KOPT-K1 (cell line): ENCODE measurements around the gene NDUFA13.

ENCODE experiments used
- H3K27ac ChIP-seq: fragments of 200-600 bp; sonication (generic); 2 replicates; pipeline ENCODE4 v1.5.1; 2016; ENCODE audit warnings: antibody characterized with exemption, mild to moderate bottlenecking, low read depth, low read length; ENCODE audit not compliant: poor library complexity, severe bottlenecking
- H3K36me3 ChIP-seq: fragments of 200-600 bp; sonication (generic); 2 replicates; pipeline ENCODE4 v1.5.1; 2017; ENCODE audit warnings: antibody characterized with exemption, mild to moderate bottlenecking, low read length, moderate library complexity; ENCODE audit not compliant: insufficient read depth
- H3K9me3 ChIP-seq: fragments of 200-600 bp; sonication (generic); 2 replicates; pipeline ENCODE4 v1.5.1; 2017; ENCODE audit warnings: antibody characterized with exemption, low read length, mild to moderate bottlenecking; ENCODE audit not compliant: insufficient read depth, poor library complexity, severe bottlenecking

Gene NDUFA13

DNA sequence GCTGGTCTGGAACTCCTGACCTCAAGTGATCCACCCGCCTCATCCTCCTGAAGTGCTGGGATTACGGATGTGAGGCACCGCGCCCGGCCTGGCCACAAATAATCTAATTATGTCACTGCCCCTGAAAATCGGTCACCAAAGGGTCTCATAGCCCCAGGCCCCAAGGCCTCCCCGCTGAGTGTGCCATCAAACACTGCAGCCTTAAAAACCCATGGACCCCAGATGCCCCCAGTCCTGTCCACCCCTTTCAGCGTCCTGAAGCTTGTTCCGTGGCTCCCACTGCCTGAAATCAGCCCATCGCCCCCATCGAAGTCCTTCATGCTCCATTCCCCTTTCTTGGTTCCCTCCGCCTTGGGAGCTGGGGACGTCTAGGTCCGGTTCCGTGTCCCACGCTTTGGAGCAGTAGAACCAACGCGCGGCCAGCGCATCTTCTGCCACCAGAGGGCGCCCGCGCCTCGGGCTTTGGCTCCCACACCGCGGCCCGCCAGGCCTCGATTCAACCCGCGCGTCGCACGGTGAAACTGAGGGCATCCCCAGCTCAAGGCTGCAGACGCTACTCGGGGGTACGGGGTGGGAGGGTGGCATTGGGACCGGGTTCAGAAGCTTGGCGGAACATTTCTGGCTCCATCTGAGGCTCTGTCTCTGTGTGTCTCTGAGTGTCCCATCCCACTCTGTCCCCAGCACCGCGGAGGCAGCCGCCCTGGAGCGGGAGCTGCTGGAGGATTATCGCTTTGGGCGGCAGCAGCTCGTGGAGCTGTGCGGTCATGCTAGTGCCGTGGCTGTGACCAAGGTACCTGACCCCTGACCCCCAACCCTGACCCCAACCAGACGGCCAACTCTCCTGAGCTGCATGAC lies 16.2 kb downstream of the NDUFA13 start:
- H3K9me3 ChIP-seq = no peaks in the 10 kb centered on the region
- no peak overlapping the region for H3K27ac ChIP-seq
- peaks cover 47% of the 10 kb centered on the region for H3K36me3 ChIP-seq

DNA sequence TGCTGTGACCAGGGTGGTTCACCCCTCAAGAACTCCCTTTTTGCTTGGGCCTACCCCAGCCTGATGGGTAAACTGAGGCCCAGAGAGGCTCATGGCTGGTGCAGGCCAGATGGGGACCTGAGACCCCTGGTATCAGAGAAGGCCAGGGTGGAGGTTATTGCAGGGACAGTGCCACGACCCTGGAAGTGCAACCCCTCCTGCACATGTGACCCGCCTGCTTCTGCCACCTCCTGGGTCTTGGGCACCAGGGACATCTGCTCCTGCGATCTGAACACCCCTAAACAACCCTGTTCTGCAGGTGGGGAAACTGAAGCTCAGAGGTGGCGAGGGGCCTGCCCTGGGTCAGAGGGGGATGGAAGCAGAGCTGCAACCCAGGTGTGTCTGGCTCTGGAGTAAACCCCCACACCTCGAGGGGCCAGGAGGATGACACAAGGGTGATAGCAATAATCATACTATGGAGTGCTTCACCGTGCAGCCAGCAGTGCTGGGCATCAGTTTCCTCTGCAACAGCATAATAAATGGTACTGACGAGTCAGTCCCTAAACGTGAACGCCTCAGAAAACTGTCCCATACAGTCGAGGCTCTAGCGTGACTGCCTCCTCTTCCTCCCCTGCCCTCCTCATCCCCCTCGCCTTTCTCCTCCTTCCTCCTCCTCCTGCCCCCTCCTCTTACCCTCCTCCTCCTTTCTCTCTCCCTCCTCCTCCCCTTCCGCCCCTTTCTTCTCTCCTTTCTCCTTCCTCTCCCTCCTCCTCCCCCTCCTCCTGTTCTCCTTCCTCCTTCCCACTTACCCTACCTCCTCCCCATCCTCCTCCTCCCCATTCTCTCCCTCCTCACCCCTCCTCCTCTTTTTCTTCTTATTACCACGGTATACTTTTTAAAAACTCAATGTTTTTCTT lies 17.0 kb downstream of the NDUFA13 start:
- H3K9me3 ChIP-seq = no peaks in the 10 kb centered on the region
- H3K27ac ChIP-seq = no peak overlapping the region
- H3K36me3 ChIP-seq = peaks cover 39% of the 10 kb centered on the region

DNA sequence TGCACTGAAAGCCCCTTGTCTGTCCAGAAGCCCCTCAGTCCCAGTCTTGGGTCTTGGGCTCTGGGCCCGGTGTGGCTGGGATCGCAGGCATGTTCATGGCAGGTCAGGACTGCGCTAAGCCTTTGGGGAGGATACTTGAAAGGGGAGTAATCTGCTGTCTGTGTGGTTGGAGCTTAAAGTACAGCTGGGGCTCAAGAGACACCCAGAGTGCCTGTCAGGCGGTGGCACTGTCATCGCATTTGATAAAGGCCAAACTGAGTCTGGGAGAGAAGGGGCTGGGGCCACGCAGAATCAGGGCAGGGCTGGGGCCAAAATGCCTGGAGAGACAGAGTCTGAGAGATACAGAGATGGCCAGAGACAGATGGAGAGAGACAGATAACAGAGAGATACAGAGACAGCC lies 17.8 kb downstream of the NDUFA13 start:
- no peak overlapping the region for H3K27ac ChIP-seq
- peaks cover 31% of the 10 kb centered on the region; the same call in 1 of the 2 replicates for H3K36me3 ChIP-seq
- no peaks in the 10 kb centered on the region for H3K9me3 ChIP-seq

GRCh38 chr19:19534556-19535265 lies 18.7 kb downstream of the NDUFA13 start:
- Histone ChIP-seq H3K27ac (no peak overlapping the region), H3K9me3 (no peaks in the 10 kb centered on the region), H3K36me3 (peaks cover 22% of the 10 kb centered on the region; the same call in 1 of the 2 replicates)

DNA sequence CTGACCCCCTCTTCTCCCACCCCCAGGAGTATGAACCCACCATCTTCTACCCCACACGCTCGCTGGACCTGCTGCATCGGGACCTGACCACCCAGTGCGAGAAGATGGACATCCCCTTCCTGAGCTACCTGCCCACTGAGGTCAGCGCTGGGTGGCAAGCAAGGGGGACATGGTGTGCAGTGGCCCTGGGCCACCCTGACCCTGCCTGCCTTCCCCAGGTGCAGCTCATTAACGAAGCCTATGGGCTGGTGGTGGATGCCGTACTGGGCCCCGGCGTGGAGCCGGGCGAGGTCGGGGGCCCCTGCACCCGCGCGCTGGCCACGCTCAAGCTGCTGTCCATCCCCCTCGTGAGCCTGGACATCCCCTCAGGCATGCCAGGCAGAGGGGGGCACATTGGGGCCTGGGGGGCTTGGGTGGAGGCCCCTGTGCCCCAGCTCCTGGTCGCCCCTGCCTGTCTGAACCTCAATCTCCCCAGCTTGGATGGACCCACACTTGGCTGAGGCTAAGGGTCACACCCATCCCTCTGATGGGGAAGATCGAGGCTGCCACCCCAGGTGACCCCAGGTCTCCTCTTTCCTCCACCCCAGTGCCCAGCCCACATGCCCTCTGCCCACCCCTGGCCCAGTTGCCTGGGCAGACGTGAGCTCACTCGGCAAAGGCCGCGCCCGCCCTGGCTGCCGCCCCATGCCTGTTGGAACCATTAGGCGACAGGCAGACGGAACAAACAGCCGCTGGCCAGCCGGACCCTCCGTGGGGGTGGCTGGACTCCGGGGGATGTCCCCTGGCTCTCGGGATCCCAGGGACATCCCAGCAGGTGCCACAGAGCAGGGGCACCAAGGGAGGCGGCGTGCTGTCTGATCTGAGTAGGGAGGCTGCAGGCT lies 19.5 kb downstream of the NDUFA13 start:
- no peak overlapping the region for H3K27ac ChIP-seq
- H3K9me3 ChIP-seq = no peaks in the 10 kb centered on the region
- peaks cover 15% of the 10 kb centered on the region; the same call in 1 of the 2 replicates for H3K36me3 ChIP-seq

GRCh38 chr19:19537075-19538048 lies 21.3 kb downstream of the NDUFA13 start:
- Histone ChIP-seq H3K36me3 (no peaks in the 10 kb centered on the region; the same call in 1 of the 2 replicates), H3K9me3 (no peaks in the 10 kb centered on the region), H3K27ac (no peak overlapping the region)

DNA sequence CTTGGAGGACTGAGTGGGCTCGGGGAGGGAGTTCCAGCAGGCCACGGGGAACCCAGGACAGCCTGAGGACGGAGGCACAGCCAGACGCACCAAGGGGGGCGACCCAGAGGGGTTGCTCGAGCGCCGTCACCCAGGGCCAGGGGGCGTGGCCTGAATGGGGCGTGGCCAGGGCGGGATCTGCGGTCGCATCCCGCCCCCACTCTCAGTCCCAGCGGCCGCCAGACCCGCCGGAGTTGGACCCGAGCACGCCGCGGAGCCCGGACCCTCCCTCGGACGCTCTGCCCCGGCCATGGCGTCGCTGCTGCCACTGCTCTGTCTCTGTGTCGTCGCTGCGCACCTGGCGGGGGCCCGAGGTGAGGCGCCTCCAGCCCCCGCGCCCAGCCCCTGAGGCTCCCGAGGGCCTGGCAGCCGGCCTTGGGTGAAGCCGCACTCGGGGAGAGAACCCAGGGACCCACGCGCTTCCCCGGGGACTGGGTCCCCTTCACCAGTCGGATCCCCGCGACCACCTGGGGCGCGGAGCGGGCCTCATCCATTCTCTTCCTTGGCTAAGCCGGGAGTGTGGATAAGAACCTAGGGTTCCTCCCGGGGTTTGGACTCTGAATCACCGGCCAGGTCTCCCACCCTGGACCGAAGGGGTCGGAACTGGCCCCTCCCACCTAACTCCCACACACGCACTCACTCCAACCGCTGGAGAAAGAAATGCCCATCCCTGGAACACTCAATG lies 22.2 kb downstream of the NDUFA13 start, which contains the start of gene CILP2:
CILP2 (plus strand) TSS at position 205 of the 724 bp plus-strand sequence; CDS start at position 290, 85 bp downstream.
- Histone ChIP-seq H3K27ac (no peak within 1 kb of the TSS), H3K9me3 (no peaks in the 10 kb centered on the region), H3K36me3 (no peaks in the 10 kb centered on the region; the same call in 1 of the 2 replicates)

GRCh38 chr19:19538785-19539166 lies 22.8 kb downstream of the NDUFA13 start:
- Histone ChIP-seq H3K36me3 (no peaks in the 10 kb centered on the region; the same call in 1 of the 2 replicates), H3K9me3 (no peaks in the 10 kb centered on the region), H3K27ac (no peak overlapping the region)

- no peaks in the 10 kb centered on the region for H3K9me3 ChIP-seq
- no peaks in the 10 kb centered on the region; the same call in 1 of the 2 replicates for H3K36me3 ChIP-seq
- H3K27ac ChIP-seq = no peak overlapping the region
These were observed 23.7 kb downstream of the NDUFA13 start for GRCh38 chr19:19539698-19540063.

GRCh38 chr19:19540064-19540714 lies 24.2 kb downstream of the NDUFA13 start:
- H3K36me3 ChIP-seq = no peaks in the 10 kb centered on the region; the same call in 1 of the 2 replicates
- no peaks in the 10 kb centered on the region for H3K9me3 ChIP-seq
- H3K27ac ChIP-seq = no peak overlapping the region

DNA sequence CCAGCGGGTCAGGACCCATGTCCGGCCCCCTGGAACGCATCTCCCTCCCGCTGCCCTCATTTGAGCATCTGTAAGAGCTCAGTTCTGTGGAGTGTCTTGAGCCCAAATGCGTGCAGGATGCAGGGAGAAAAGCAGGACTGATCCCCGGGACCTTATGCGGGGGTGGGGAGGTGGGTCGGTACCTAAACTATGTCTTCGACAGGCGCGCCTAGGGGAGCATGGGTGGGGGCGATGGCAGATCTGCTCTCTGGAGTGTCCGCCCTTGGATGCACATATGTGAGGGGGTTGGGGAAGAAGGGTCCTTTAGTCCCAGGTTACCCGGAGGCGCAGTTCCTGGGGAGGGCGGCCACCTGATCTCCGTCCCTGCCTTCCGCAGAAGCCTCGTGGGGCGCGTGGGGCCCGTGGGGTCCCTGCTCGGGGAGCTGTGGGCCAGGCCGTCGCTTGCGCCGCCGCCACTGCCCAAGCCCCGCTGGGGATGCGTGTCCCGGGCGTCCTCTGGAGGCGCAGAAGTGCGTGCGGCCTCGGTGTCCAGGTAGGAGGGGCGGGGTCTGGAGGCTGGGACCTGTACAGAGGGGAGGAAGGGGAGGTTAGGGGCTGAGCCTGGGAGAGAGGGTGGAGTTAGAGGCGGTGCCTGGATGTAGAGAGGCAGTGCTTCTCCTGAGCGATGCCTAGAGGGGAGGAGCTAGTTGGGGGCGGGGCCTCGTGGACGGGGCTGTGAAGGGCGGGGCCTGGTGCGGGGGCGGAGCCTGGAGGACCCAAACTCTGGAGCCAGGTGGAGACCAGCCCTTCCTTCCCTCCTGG lies 24.9 kb downstream of the NDUFA13 start:
- Histone ChIP-seq H3K27ac (no peak overlapping the region), H3K36me3 (no peaks in the 10 kb centered on the region), H3K9me3 (no peaks in the 10 kb centered on the region)

DNA sequence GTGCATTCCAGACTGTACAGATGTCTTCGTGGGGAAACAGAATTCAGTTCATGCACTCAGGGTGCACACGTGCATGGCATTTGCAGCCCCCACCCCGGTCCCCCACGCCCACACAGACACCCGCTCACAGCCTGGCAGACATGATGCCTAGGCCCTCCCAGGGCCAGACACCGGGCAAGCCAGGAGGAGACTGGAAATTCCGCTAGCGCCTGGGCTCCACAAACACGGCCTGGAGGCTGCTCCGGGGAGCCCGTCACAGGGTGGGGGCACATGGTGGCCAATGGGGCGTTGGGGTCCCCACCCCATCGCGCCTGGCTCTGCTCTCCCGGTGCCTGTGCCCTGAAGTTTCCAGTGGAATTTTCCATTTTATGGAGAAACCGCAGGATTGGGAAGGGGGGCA lies 25.6 kb downstream of the NDUFA13 start:
- Histone ChIP-seq H3K9me3 (no peaks in the 10 kb centered on the region), H3K36me3 (no peaks in the 10 kb centered on the region), H3K27ac (no peak overlapping the region)
